ENCODE measurements around the gene AGAP3.

AGAP3 gene

DNA sequence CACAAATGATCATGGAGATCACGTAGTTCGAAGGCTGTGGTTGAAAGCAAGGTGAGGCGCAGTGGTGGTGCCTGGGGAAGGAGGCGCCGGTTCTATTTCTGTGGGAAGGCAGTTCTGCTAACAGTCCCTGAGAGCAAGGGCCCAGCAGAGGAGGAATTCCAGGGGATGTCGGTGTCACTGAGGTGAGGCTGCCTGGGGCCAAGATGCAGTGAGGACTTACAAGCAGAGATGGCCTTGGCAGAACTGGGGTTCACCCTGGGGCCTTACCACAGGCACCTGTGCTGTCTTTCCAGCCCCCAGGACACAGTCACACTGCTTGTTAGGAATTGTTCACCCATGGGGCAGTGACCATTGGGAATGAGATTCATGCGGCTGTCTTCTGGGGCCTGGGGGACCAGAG, 54.6 kb downstream of the AGAP3 start:
- Histone ChIP-seq H3K36me3 (ENCODE audit: control insufficient read depth, insufficient read depth, low read length) (peaks cover 89% of the 10 kb centered on the region), H3K9me3 (ENCODE audit: control insufficient read depth, low read length) (no peaks in the 10 kb centered on the region), H3K4me1 (ENCODE audit: control insufficient read depth, insufficient read depth, low read length, poor library complexity, severe bottlenecking) (peaks cover 10% of the 10 kb centered on the region), H3K4me3 (ENCODE audit: extremely low read depth, insufficient read depth, low read length, poor library complexity, severe bottlenecking) (no peak overlapping the region), H3K27ac (ENCODE audit: low read depth, low read length, severe bottlenecking) (no peak overlapping the region)
- WGBS, 2 experiments (ENCODE audit: insufficient coverage in 2 of 2) = 90 to 97% methylated on average over 5 to 7 of the region's 7 CpGs

DNA sequence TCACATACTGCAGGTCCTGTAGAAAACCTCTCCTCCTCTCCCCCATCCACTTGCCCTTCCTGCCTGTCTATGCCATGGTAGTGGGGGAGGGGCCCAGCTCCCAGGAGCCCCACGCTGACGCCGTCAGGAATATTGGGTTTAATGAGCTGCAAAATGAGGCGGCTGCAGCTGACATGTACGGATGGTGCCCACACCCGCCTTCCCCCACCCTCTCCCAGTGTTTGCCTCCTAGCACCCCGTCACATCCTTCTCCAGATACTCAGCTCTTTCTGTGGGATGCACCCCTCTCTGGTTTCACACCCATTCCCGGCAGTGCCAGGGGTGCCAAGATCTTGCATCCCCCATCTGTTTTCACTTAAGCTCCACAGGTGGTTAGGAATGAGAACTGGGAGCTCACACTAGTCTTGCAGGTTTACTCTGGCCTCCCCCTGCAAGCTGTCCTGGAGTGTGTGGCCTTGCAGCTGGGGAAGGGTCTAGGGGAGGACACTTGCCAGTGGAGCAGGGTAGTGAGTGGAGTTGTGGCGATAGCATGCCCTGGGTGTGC, 55.1 kb downstream of the AGAP3 start:
- no peaks in the 10 kb centered on the region for H3K9me3 ChIP-seq (ENCODE audit: control insufficient read depth, low read length)
- 88 to 94% methylated on average over 5 to 6 of the region's 9 CpGs for WGBS, 2 experiments (ENCODE audit: insufficient coverage in 2 of 2)
- H3K4me3 ChIP-seq (ENCODE audit: extremely low read depth, insufficient read depth, low read length, poor library complexity, severe bottlenecking) = no peak overlapping the region
- peaks cover 10% of the 10 kb centered on the region for H3K4me1 ChIP-seq (ENCODE audit: control insufficient read depth, insufficient read depth, low read length, poor library complexity, severe bottlenecking)
- peaks cover 85% of the 10 kb centered on the region for H3K36me3 ChIP-seq (ENCODE audit: control insufficient read depth, insufficient read depth, low read length)
- H3K27ac ChIP-seq (ENCODE audit: low read depth, low read length, severe bottlenecking) = no peak overlapping the region

DNA sequence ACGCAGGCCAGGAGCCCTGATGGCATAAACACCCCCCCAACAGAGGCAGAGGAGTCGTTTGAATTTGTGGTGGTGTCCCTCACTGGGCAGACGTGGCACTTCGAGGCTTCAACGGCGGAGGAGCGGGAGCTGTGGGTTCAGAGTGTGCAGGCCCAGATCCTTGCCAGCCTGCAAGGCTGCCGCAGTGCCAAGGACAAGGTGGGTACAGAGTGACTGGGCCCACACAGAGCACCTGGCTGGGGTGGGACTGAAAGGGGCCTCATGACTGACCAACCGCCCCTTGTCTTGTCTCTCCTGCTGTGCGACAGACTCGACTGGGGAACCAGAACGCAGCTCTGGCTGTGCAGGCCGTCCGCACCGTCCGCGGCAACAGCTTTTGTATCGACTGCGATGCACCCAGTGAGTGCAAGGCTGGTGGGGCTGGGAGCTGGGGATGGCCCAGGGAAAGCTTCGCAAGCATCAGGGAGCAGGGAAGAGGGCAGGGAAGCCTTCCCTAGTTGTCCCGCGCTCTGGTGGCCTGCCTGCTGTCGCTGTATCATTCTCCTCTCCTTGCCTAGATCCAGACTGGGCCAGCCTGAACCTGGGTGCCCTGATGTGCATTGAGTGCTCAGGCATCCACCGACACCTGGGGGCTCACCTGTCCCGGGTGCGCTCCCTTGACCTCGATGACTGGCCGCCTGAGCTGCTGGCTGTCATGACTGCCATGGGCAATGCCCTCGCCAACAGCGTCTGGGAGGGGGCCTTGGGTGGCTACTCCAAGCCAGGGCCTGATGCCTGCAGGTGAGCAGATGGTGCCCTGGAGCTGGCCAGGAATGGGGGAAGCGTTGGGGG, 55.8 kb downstream of the AGAP3 start:
- WGBS, 2 experiments (ENCODE audit: insufficient coverage in 2 of 2) = 96 to 97% methylated on average over 27 to 30 of the region's 31 CpGs
- peaks cover 78% of the 10 kb centered on the region for H3K36me3 ChIP-seq (ENCODE audit: control insufficient read depth, insufficient read depth, low read length)
- H3K9me3 ChIP-seq (ENCODE audit: control insufficient read depth, low read length) = no peaks in the 10 kb centered on the region
- H3K4me1 ChIP-seq (ENCODE audit: control insufficient read depth, insufficient read depth, low read length, poor library complexity, severe bottlenecking) = peaks cover 10% of the 10 kb centered on the region
- H3K4me3 ChIP-seq (ENCODE audit: extremely low read depth, insufficient read depth, low read length, poor library complexity, severe bottlenecking) = no peak overlapping the region
- H3K27ac ChIP-seq (ENCODE audit: low read depth, low read length, severe bottlenecking) = no peak overlapping the region

DNA sequence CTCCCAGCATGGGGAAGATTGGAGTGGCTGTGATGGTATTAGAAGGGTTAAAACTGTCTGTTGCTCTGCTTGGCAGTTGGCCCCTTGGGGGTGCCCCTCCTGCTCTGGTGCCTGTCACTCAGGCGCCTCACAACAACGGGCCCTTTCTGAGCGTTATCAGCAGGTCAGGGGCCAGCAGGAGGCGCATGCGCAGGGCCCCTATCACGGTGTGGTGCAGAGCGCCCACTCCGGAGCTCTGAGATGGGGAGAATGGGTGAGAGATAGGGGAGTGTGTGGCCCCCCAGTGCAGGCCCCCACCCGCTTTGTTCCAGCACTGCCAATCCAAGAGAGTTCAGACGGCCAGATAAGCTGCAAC, 56.4 kb downstream of the AGAP3 start:
- Histone ChIP-seq H3K4me3 (ENCODE audit: extremely low read depth, insufficient read depth, low read length, poor library complexity, severe bottlenecking) (no peak overlapping the region), H3K36me3 (ENCODE audit: control insufficient read depth, insufficient read depth, low read length) (peaks cover 72% of the 10 kb centered on the region), H3K27ac (ENCODE audit: low read depth, low read length, severe bottlenecking) (no peak overlapping the region), H3K9me3 (ENCODE audit: control insufficient read depth, low read length) (no peaks in the 10 kb centered on the region), H3K4me1 (ENCODE audit: control insufficient read depth, insufficient read depth, low read length, poor library complexity, severe bottlenecking) (peaks cover 9% of the 10 kb centered on the region)
- 83 to 87% methylated on average over 6 to 10 of the region's 10 CpGs for WGBS, 2 experiments (ENCODE audit: insufficient coverage in 2 of 2)

DNA sequence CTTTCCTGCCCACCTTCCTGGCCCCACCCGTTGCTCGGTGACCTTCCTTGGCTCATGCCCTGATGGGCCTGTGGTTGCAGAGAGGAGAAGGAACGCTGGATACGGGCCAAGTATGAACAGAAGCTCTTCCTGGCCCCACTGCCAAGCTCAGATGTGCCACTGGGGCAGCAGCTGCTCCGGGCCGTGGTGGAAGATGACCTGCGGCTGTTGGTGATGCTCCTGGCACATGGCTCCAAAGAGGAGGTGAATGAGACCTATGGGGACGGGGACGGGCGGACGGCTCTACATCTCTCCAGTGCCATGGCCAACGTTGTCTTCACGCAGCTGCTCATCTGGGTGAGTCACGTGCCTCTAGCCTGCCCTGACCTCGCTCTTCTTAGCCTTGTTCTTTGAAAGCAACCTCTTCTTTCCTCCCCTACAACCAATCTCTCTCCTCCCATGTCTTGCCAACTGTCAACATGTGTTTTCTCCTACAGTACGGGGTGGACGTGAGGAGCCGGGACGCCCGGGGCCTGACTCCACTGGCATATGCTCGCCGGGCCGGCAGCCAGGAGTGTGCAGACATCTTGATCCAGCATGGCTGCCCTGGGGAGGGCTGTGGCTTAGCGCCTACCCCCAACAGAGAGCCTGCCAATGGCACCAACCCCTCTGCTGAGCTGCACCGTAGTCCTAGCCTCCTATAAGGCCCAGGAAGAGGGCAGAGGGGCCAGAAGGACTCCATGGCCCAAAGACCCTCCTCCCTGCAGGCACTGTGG, 57.2 kb downstream of the AGAP3 start:
- Histone ChIP-seq H3K36me3 (ENCODE audit: control insufficient read depth, insufficient read depth, low read length) (peaks cover 68% of the 10 kb centered on the region), H3K4me3 (ENCODE audit: extremely low read depth, insufficient read depth, low read length, poor library complexity, severe bottlenecking) (no peak overlapping the region)

DNA sequence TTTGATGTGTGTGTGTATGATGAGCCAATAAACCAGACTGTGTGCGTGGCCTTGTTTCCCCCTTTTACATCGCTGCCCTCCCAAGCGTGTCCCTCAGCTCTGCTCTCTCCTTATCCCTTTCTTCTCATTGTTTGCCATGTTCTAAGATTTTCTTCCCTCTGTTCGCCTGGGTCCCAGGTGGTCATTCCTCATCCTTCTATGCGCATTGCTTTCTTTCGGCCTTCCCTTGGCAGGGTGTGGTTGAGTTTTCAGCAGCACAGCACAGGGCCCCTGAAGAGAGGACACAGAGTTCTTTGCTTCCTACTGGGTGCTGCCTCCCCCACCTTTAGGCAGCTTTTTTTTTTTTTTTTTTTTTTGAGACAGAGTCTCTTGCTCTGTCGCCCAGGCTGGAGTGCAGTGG, 58.1 kb downstream of the AGAP3 start:
- Histone ChIP-seq H3K4me1 (ENCODE audit: control insufficient read depth, insufficient read depth, low read length, poor library complexity, severe bottlenecking) (no peaks in the 10 kb centered on the region), H3K36me3 (ENCODE audit: control insufficient read depth, insufficient read depth, low read length) (peaks cover 61% of the 10 kb centered on the region), H3K9me3 (ENCODE audit: control insufficient read depth, low read length) (no peaks in the 10 kb centered on the region), H3K27ac (ENCODE audit: low read depth, low read length, severe bottlenecking) (no peak overlapping the region), H3K4me3 (ENCODE audit: extremely low read depth, insufficient read depth, low read length, poor library complexity, severe bottlenecking) (no peak overlapping the region)
- WGBS, 2 experiments (ENCODE audit: insufficient coverage in 2 of 2) = 92 to 100% methylated on average over 5 to 6 of the region's 7 CpGs

More for the DNA sequence above, 57.2 kb downstream of the AGAP3 start:
- 97% methylated on average over 19 to 24 of the region's 25 CpGs for WGBS, 2 experiments (ENCODE audit: insufficient coverage in 2 of 2)
- Histone ChIP-seq H3K4me1 (ENCODE audit: control insufficient read depth, insufficient read depth, low read length, poor library complexity, severe bottlenecking) (peaks cover under 1% of the 10 kb centered on the region), H3K9me3 (ENCODE audit: control insufficient read depth, low read length) (no peaks in the 10 kb centered on the region), H3K27ac (ENCODE audit: low read depth, low read length, severe bottlenecking) (no peak overlapping the region)

DNA sequence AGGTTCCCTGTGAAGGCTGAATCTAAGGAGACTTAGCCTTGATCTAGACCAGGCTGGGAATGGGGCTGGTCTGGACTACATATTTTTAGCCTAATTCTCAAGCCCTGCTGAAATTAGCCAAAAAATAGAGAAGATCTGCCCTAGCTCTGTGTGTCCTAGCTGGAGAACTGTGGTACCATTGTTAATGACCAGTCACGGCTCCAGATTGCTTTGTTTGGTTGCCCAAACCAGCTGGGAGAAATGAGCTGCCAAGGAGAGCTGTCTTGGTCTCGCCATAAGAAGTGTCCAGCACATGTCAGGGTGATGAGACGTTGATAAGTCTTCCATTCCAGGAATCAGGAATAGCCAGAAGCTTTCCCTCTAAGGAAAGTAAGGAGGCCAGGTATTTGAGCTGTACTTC, 60.5 kb downstream of the AGAP3 start:
- Histone ChIP-seq H3K27ac (ENCODE audit: low read depth, low read length, severe bottlenecking) (no peak overlapping the region), H3K4me1 (ENCODE audit: control insufficient read depth, insufficient read depth, low read length, poor library complexity, severe bottlenecking) (no peaks in the 10 kb centered on the region), H3K4me3 (ENCODE audit: extremely low read depth, insufficient read depth, low read length, poor library complexity, severe bottlenecking) (no peak overlapping the region), H3K36me3 (ENCODE audit: control insufficient read depth, insufficient read depth, low read length) (peaks cover 38% of the 10 kb centered on the region), H3K9me3 (ENCODE audit: control insufficient read depth, low read length) (no peaks in the 10 kb centered on the region)
- 94 to 100% methylated on average over 3 of the region's 3 CpGs for WGBS, 2 experiments (ENCODE audit: insufficient coverage in 2 of 2)

DNA sequence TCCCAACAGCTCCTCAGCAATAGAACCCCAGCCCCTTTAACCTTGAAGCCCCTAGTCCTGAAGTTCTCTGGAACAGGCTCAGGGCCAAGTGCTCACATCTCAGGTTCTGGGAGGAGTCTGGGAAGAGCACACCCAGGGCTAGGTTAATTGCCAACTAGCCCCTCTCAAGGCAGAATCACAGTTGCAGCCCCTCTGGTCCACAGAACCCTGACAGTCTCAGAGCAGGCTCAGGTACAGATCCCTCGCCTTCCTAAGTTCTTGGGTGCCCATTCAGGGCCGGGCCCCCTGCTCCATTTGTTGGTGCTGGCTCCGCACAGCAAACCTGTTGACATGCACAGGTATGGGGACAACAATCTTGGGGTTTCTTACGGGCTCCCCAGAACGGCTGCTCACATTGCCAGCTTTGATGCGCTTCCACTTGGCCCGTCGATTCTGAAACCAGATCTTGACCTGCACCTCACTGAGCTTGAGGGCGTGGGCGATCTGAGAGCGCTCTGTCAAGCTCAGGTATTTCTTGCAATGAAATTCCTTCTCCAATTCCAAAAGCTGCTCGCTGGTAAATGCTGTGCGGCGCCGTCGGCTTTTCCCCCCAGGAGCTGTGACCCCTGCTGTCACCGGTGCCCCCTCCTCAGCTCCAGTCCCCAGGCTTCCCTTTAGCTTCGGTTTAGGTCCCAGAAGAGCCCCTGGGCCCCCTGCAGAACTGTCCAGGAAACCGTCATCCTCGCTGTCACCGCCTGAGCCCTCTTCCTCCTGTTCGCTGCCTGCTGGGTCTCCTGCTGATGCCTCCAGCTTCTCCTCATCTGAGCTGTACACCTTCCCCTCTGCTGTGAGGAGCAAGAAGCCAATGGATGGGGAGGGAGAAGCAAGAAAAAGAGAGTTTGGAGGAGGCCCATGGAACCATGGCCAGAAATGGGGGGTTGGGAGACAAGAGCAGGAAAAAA, 62.3 kb downstream of the AGAP3 start:
- 88% methylated on average over 18 to 21 of the region's 22 CpGs for WGBS, 2 experiments (ENCODE audit: insufficient coverage in 2 of 2)
- Histone ChIP-seq H3K4me3 (ENCODE audit: extremely low read depth, insufficient read depth, low read length, poor library complexity, severe bottlenecking) (no peak overlapping the region), H3K4me1 (ENCODE audit: control insufficient read depth, insufficient read depth, low read length, poor library complexity, severe bottlenecking) (no peaks in the 10 kb centered on the region), H3K36me3 (ENCODE audit: control insufficient read depth, insufficient read depth, low read length) (peaks cover 20% of the 10 kb centered on the region), H3K9me3 (ENCODE audit: control insufficient read depth, low read length) (no peaks in the 10 kb centered on the region), H3K27ac (ENCODE audit: low read depth, low read length, severe bottlenecking) (no peak overlapping the region)

DNA sequence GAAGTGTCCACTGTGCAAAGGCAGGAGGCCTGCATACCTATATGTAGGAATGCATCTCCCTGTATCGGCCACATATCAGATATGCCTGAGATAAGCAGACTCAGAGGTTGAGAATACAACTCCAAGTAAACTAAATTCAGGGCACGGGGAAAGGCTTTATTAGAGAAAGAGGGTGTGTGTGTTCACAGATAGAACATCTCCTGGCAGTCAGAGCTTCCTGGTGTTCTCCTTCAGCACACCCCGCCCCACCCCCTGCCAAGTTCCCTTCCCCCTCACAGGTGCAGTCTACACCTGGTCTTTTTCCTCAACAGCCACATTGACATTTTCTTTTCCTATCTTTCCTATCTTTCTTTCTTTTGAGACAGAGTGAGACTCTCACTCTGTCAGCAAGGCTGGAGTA, 64.1 kb downstream of the AGAP3 start:
- H3K36me3 ChIP-seq (ENCODE audit: control insufficient read depth, insufficient read depth, low read length) = peaks cover 3% of the 10 kb centered on the region

More for the DNA sequence above, 64.1 kb downstream of the AGAP3 start:
- Histone ChIP-seq H3K9me3 (ENCODE audit: control insufficient read depth, low read length) (no peaks in the 10 kb centered on the region), H3K27ac (ENCODE audit: low read depth, low read length, severe bottlenecking) (no peak overlapping the region), H3K4me1 (ENCODE audit: control insufficient read depth, insufficient read depth, low read length, poor library complexity, severe bottlenecking) (no peaks in the 10 kb centered on the region), H3K4me3 (ENCODE audit: extremely low read depth, insufficient read depth, low read length, poor library complexity, severe bottlenecking) (no peak overlapping the region)
- WGBS, 2 experiments (ENCODE audit: insufficient coverage in 2 of 2) = 100% methylated on average over 1 to 2 of the region's 3 CpGs
